AML-193 (cell line): Measurements from ENCODE around the gene TSHZ2.
"Not testable (repeated sequence)": the region's sequence is repeated elsewhere in the genome, so short reads cannot be mapped to it uniquely, and the experiment has no call there.

ENCODE experiments used
- DNase-seq, 2 experiments: peaks; one replicate each; lab custom pipeline; 2025; lab: John Stamatoyannopoulos, UW

TSHZ2 gene

DNA sequence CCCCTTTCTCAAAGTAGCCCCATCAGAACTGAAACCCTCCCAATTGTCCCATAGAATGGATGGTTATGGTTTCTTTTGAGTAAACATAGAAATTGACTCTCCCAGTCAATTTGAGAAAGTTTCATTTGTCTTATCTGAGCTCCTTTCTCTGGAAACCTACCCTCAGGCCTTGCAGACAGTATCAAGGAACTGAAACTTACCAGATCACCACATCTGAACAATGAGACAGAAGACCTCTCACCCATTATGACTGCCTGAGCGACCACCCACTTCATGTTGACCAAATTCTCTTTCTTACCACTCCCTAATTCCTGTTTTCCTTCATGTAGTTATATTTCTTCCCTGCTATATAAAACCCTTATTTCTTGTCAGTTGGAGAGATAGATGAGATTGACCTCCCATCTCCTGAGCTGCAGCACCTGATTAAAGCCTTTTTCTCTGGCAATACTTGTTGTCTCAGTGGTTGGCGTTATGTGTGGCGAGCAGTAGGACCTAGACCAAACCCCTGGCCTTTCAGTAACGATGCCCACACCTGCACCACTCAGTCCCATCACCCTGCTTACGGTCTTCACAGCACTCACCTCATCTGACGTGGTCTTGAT, 482.6 kb downstream of the TSHZ2 start:
- DNase-seq: no peak

DNA sequence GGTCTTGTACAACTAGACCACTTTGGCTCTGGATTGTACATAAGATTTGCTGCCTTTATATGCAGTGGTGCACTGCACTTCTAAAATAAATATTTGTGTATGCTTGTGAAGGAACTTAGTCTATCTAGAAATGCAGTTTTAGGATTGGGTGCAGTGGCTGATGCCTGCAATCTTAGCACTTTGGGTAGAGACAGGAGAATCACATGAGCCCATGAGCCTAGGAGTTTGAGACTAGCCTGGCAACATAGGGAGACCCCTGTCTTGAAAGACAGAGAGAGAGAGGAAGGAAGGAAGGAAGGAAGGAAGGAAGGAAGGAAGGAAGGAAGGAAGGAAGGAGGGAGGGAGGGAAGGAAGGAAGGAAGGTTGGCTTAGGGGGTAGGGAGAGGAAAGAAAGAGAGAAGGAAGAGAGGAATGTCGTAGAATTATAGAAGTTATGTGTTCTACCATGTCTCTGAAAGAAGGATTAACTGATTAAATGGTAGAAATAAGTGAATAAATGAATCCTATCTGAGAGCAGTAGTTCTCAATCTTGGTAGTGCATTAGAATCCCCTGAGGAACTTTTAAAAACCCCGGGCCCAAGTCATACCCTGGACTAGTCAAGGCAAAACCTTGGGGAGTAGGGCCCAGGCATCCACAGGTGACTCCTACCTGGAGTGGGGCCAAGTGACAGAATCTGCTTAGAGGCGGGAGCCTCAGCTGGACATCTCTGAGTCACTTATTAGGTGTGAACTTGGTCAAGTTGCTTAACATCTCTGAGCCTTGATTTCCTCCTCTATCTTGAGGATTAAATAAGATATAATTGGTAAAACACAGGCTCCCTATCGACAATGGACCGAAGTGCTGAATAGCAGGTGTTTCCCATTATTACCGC, 491.2 kb downstream of the TSHZ2 start:
- DNase-seq: no peak

DNA sequence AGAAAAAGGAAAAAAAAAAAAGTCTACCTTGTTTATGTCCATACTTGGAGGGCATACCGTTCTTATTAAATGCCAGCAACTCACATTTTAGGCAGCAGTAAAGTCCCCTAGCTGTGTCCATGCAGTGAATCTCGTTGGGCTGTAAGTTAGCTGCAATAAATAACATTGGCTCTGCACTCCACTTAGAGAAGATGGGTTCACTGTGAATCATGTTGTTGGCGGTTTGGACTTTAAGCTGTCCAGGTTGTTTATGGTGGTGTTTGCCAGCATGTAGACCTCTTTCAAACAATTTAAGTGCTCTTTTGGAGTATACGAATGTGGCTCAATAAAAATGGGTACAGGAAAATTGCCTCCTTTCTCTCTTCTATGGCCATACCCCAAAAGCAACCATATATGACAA, 494.1 kb downstream of the TSHZ2 start:
- DNase-seq: no peak

DNA sequence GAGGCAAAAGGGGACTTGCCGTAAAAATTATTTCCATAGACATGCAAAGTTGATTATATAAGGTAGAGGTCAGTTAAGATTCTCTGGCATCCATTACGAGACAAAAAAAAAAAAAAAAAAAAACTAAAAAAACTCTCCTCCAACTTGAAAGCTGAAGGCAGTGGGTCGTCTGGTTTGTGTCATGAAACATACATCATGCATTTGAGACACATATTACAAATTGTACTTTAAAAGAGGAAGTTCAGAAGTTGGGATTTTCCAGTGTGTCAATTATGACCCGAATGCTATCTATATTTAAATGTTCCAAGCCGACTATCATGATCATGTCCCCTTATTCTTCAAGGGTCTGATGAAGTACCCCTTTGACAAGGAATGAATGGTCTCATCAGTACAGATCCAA, 496.4 kb downstream of the TSHZ2 start:
- no peak for DNase-seq

DNA sequence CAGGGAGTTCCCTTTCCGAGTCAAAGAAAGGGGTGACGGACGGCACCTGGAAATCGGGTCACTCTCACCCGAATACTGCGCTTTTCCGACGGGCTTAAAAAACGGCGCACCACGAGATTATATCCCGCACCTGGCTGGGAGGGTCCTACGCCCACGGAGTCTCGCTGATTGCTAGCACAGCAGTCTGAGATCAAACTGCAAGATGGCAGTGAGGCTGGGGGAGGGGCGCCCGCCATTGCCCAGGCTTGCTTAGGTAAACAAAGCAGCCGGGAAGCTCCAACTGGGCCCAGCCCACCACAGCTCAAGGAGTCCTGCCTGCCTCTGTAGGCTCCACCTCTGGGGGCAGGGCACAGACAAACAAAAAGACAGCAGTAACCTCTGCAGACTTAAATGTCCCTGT, 500.7 kb downstream of the TSHZ2 start:
- DNase-seq: not testable (repeated sequence)

DNA sequence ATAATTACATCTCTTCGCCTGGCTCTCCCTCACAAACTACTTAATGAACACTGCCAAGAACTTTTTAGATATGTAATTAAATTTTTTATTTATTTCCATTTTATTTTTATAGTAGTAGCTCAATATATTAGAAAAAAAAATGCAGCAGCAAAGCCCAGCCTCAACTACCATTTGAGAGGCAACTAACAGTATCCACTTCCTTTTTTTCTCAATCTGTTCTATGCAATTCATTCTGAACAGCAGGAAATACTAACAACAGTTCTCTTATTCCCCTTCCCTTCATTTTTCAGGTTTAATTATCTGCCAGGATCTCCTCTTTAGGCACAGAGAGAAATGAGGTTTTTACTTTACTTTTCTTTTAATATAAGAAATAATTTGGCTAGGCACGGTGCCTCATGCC, 508.8 kb downstream of the TSHZ2 start:
- DNase-seq: no peak

DNA sequence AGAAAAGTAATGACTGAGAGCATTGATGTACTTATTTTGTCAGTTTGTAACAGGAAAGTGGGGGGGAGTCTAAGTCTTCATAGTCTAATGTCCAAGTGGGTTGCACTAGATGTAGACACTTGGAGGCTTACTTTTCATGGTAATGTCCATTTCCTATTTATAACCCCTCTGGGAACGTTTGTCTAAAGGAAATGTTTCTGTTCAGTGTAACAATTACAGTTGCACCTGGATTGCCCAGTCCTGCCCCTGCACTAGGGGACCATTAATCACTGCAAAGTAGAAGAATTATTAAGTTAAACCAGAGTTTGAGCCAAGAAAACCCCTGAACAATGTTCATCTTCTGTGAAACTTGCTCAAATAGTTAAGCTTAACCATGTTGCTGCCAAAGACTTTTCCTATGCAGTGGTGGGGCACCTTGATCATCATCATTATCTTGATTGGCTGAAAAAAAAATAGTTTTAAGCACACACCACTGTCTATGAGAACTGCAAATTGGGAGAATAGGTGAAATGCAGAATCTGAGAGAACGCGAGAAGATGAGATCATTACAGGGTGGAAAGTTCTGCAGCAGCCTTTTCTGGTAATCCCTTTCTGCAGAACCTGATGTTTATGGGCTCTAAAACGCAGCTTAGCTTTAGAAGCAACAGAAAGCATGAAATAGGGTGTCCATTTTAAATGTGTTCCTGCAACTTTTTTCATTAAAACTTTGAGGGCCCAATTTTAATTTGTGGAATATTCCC, 515.5 kb downstream of the TSHZ2 start:
- no peak for DNase-seq

DNA sequence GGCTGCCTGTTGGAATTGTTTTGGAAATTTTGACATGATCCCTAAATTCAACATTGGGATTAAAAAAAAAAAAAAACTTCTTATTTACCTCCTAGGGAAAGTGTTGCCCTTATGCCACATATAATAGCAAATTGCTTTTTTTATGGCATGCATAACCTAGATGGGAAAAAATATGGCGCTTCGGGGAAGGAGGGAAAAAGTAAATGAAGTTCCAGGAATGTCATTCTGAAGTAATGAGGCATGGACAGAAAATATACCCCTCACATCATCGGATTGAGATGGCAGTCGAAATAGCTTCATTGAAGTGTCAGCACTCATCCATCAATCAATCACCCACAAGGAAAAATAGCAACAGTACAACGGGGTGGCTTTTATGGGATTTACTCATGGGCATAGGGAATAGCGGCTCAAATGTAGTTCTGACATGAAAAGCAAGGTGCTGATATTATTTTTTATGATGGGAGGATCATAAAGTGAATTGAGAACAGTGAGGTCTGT, 516.7 kb downstream of the TSHZ2 start:
- DNase-seq: no peak

DNA sequence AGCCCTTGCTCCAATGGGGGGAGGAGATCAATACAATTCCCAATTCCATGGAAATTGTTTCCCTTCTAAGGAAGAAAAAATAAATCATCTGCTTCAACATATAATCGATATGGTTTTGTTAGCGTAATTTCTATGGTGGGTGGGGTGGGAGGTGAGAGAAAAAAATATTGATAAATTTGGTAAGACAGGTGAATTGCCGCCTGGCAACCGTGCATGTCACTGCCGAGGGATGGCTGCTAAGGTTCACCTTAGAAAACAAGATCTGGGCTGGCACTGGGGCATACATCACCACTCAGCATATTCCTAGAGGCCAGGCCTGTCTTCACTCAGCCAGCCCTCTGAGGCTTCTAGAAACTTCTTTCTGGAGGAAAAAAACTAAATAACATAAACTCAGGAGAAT, 517.4 kb downstream of the TSHZ2 start:
- no peak for DNase-seq

DNA sequence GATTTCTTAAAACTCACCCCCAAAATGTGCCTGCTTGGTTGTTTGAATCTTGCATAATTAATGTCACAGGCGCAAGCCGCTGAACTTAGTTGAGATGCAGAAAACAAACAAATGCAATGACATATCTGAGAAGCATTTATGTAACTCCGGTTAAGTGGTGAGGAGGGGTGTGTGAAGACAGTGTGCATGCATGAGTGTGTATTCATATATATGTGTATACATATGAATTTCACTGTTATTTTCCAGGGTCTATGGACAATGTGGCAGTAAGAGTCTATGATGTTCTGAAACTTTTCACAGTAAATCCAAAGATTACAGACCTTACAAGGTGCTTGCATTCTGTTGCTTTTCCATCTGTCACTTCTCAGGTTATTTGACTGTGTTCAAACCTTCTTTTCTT, 518.5 kb downstream of the TSHZ2 start:
- DNase-seq: no peak

DNA sequence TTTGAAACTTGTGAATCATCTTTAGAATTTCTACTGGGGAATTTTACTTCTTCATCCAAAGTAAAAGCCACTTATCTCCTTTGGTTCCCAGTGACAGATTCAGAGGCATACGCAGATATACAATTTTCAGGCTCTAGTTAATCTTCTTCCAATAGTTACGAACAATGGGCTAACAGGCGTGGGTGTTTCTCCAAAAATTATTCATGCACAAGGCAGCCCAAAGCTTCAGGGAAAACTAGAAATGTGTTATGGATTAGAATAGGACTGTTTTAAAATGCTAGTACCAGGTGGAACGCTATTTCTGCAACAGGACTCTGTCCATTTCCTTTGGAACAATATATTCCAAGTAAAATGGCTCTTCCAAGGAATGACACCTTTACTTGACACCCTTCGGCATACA, 519.3 kb downstream of the TSHZ2 start:
- DNase-seq: no peak

DNA sequence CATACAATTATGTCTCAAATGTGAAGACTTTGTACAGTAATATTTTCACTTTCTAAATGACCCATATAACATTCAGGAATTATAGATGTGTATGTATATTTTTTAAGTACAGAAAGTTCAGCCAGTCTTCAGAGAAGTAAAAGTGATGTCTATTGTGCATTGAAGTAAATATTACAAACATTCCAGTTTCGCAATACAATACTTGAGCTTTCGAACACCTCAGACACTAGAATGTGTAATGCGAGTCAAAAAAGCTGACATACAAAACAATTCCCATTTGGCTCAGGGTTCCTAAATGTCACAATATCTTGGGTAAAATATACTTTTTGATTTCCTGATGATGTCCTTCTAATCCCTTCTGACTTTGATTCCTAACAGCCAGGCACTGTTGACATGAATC, 520.1 kb downstream of the TSHZ2 start:
- DNase-seq: no peak

DNA sequence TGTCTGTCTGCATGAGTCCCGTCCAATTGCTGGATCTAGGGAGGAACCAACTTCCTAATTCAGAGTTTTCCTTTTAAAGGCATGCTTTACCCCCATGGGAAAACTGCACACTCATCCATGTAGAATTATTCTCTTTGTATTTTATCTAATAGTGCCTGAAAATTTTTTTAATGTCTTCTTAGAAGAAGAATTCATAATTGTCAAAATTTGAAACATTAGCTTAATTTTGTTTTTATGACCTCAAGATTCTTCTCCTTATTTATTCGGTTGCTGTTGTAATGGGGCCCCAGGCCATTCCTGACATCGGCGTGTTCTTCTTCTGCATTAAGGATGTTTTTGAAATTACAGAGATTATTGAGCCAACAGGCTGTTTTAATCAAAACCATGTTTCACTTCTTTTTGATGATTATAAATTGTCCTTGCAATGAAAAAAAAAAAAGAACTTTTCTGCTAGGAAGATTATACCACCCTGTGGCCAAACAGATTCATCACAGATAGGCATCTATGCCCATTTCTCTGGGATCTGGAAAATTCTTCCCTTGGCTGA, 521.2 kb downstream of the TSHZ2 start:
- DNase-seq: no peak

DNA sequence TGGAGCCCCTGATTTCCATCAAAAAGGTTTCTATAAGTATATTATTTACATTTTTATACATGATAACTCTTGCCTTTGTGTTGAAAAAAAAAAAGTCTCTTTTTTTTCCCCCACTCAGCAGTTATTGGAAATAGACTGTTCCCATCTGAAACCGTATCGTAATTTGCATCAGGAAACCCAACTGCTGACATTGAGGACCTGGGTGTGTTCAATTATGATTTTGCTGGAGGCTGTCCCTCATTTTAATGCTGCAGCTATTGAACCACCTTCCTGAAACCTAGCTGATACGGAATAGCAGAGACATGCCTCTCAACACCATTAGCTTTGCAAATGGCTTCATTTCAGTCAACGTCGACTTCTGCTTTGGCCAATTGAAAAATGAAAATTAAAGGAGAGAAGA, 522.6 kb downstream of the TSHZ2 start:
- DNase-seq: no peak

DNA sequence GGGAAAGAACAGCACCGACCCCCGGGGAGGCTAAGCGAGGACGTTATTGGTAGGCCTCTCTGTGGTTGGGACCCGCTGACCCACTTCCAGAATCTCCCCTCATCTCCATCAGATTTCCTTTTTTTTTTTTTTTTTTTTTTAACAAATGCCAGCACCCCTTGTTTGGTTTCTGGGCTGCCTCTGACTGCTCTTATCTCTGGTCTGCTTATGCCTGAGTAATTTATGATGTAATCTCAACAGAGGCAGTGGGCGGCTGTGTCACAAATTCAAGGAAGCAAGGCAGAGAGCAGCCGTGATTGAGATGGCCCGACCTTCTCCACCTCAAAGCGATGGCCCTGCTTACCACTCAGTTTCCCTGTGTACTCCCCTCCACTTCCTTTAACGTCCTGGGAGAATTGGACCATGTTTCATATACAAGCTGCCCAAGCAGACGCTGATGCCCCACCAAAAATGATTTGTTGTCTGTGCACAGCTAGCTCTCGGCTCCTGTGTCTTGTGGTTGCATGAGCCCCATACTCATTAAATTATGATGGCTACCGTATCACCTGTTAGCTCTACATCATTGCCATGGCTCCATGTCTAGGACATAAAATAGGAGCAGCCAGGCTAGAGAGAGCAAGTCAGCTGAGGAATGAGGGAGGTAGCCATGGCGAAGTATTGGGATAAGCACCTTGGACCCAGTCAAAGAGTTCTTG, 523.4 kb downstream of the TSHZ2 start:
- DNase-seq: no peak

DNA sequence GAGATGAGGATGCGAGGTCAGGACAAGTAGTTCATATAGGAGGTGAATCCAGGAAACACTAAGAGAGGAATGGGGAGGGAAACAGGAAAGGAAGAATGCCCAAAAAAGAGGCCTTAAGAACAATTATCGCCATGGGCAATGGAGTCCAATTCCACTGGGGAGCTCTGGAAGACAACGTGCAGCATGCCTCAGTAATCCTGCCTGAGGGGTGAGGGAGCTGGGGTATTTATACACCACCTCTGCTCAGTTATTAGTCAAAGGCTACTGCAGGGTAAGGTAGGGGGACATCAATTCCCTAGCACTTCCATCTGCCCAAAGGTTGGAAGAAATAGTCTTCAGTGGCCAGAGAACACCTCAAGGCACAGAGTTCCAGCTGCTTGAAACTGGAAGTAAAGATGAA, 525.1 kb downstream of the TSHZ2 start:
- DNase-seq: no peak

DNA sequence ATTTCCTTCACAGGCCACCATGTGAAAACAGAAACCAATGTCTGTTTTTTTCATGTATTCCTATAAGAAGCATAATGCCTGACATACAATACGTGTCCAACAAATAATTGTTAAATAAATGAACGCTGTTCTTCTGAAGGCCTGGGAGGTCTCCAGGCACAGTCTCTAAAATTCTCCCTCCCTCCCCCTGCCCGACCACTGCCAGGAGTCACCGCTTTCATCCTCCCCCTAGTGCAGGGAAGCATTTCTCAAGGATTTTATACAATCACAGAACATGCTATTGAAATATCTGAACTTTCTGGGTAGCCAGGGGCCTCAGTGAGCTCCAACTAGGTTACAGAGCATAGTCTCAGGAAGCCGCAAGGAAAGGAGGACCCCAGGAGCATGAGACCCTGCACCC, 526.2 kb downstream of the TSHZ2 start:
- DNase-seq: no peak

DNA sequence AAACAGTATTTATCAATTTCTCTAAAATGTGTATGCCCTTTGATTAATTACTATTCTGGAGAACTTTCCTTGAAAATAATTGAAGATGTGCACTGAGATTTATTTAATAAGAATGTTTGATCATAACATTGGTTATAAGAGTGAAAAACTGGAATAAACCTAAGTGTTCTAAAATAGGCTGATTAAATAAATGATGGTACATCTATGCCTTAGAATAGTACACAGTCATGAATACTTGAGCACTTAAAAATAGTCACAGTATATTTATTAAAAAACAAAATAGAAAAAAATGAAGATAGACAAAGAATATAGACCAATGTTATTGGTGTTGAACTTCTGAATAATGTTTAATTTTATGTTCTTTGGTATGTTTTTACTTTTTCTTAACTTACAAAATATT, 528.5 kb downstream of the TSHZ2 start:
- DNase-seq: no peak

DNA sequence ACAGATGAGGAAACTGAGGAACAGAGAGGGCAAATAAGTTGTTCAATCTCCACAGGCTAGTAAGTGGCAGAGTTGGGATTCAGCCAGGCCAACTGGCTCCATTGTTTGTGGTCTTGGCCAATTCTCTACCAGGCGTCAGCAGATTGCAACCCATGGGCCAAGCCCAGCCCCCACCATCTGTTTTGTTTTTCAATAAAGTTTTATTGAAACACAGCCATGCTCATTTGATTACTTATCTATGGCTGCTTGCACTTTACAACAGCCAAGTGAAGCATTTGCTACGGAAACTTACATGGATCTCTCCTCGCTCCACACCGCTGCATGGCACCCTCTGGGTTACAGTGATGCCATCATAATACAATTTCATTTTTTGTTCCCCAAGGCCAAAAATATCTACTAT, 530.7 kb downstream of the TSHZ2 start:
- no peak for DNase-seq

DNA sequence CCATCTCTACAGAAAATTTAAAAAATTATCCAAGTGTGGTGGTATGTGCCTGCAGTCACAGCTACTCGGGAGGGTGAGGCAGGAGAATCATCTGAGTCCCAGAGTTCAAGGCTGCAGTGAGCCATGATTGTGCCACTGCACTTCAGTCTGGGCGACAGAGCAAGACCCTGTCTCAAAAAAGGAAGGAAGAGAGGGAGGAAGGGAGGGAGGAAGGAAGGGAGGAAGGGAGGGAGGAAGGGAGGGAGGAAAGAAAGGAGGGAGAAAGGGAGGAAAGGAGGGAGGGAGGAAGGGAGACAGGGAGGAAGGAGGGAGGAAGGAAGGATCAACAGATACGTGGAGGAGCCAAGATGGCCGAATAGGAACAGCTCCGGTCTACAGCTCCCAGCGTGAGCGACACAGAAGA, 531.4 kb downstream of the TSHZ2 start:
- DNase-seq: no peak

DNA sequence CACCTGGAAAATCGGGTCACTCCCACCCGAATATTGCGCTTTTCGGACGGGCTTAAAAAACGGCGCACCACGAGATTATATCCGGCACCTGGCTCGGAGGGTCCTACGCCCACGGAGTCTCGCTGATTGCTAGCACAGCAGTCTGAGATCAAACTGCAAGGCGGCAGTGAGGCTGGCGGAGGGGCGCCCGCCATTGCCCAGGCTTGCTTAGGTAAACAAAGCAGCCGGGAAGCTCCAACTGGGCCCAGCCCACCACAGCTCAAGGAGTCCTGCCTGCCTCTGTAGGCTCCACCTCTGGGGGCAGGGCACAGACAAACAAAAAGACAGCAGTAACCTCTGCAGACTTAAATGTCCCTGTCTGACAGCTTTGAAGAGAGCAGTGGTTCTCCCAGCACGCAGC, 531.9 kb downstream of the TSHZ2 start:
- not testable (repeated sequence) for DNase-seq

DNA sequence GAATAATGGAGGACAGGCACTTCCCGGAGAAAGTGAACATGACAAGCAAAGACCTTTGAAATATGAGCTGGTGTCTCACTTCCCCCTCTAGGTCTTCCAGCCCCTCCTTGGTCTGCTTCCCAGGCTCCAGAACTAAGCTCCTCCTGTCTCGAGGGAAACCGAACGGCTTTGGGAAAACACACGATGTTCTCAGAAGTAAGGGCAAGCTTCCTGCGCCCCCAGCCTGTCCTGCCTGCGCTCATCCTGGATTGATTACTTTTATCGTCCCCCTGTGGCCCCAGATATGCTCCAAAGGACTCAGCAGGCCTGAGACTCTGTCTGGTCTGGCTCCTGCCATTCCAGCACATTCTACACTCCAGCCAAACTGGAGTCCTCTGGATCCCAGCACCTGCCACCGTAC, 538.1 kb downstream of the TSHZ2 start:
- no peak for DNase-seq
